GM23248 (cell line): ENCODE results near the gene PRSS8. TPM values are rescaled to one million over a fixed set of nuclear protein-coding genes. Genes with fewer than 3 reads are reported as not detected.
A peak's percentile ranks its signal among the peaks of the same experiment; 100 is the strongest.

Experiments used
- DNase-seq: peaks from one replicate; pipeline ENCODE4 v3.0.0-alpha.2; 2015
- H2AFZ ChIP-seq: fragments of 200-600 bp; sonication (generic); 2 replicates; pipeline ENCODE4 v1.6.1; 2016; ENCODE audit warnings: antibody characterized with exemption
- H3F3A ChIP-seq: fragments of 200-600 bp; sonication (generic); 2 replicates; pipeline ENCODE4 v1.6.1; 2016; ENCODE audit warnings: mild to moderate bottlenecking, antibody characterized with exemption, mixed run types; ENCODE audit not compliant: insufficient read depth
- H3K27ac ChIP-seq: fragments of 200-600 bp; sonication (generic); 2 replicates; pipeline ENCODE4 v1.5.1; 2016; ENCODE audit warnings: mild to moderate bottlenecking
- H3K27me3 ChIP-seq: fragments of 200-600 bp; sonication (generic); replicated peaks from 2 replicates; pipeline ENCODE4 v1.6.1; 2016; ENCODE audit warnings: mild to moderate bottlenecking; ENCODE audit not compliant: insufficient read depth
- H3K36me3 ChIP-seq: fragments of 200-600 bp; sonication (generic); 2 replicates; pipeline ENCODE4 v1.6.1; 2016; ENCODE audit warnings: low read depth, mild to moderate bottlenecking
- H3K4me1 ChIP-seq: fragments of 200-600 bp; sonication (generic); 2 replicates; pipeline ENCODE4 v1.6.1; 2016; ENCODE audit warnings: mild to moderate bottlenecking; ENCODE audit not compliant: insufficient read depth
- H3K4me2 ChIP-seq: fragments of 200-600 bp; sonication (generic); one replicate; pipeline ENCODE4 v1.6.1; 2016; ENCODE audit warnings: mild to moderate bottlenecking; ENCODE audit not compliant: unreplicated experiment
- H3K4me3 ChIP-seq: fragments of 200-600 bp; sonication (generic); 2 replicates; pipeline ENCODE4 v1.5.1; 2016; ENCODE audit warnings: mild to moderate bottlenecking
- H3K79me2 ChIP-seq: fragments of 200-600 bp; sonication (generic); 2 replicates; pipeline ENCODE4 v1.6.1; 2016; ENCODE audit warnings: mild to moderate bottlenecking; ENCODE audit not compliant: insufficient read depth
- H3K9ac ChIP-seq: fragments of 200-600 bp; sonication (generic); 2 replicates; pipeline ENCODE4 v1.6.1; 2016; ENCODE audit warnings: mild to moderate bottlenecking
- H3K9me2 ChIP-seq: fragments of 200-600 bp; sonication (generic); 2 replicates; pipeline ENCODE4 v1.6.1; 2016; ENCODE audit warnings: mixed run types, mild to moderate bottlenecking, moderate library complexity; ENCODE audit not compliant: insufficient read depth
- H3K9me3 ChIP-seq: fragments of 200-600 bp; sonication (generic); one replicate; pipeline ENCODE4 v1.6.1; 2017; ENCODE audit warnings: low read depth
- H4K20me1 ChIP-seq: fragments of 200-600 bp; sonication (generic); 2 replicates; pipeline ENCODE4 v1.6.0; 2016; ENCODE audit not compliant: insufficient read depth
- EZH2 ChIP-seq: fragments of 200-600 bp; sonication (generic); IDR thresholded peaks from 2 replicates; pipeline ENCODE4 v1.6.1; 2018; ENCODE audit warnings: antibody characterized with exemption, mild to moderate bottlenecking; ENCODE audit not compliant: insufficient read depth, poor library complexity, severe bottlenecking
- EZH2phosphoT487 ChIP-seq: fragments of 200-600 bp; sonication (generic); IDR thresholded peaks from 2 replicates; pipeline ENCODE4 v1.6.1; 2018; ENCODE audit warnings: antibody characterized with exemption, moderate library complexity, mild to moderate bottlenecking, low read depth; ENCODE audit not compliant: insufficient read depth
- WGBS, 2 experiments: methylation state at CpG; one replicate each; pipeline ENCODE4 v1.1.6; 2015 to 2017; ENCODE audit warnings: low lambda C conversion rate in 2 of 2, low coverage in 1 of 2; ENCODE audit errors: missing lambda C conversion rate in 2 of 2; 5-methylcytosine and 5-hydroxymethylcytosine counted together
- in situ Hi-C: fragments of 300-500 bp; cut with MboI; formaldehyde crosslinking; loops from 2 replicates; pipeline ENCODE4 v1.15.0; 2020
- polyA plus RNA-seq: library from polyadenylated mRNA; unstranded; fragments of >200 nt; fragmentation: Nextera tagmentation; extraction: Ambion mirVana; gene quantifications from 2 replicates; pipeline ENCODE4 v1.2.1, GENCODE V29; 2016
- total RNA-seq: library from RNA; depleted of rRNA; stranded (reverse); fragments of >200 nt; shearing (Covaris generic); gene quantifications from 2 replicates; pipeline ENCODE4 v1.2.3, GENCODE V29; 2014

The PRSS8 gene
- total and polyA plus RNA-seq, 2 experiments from 2014 or later, result not detected

DNA sequence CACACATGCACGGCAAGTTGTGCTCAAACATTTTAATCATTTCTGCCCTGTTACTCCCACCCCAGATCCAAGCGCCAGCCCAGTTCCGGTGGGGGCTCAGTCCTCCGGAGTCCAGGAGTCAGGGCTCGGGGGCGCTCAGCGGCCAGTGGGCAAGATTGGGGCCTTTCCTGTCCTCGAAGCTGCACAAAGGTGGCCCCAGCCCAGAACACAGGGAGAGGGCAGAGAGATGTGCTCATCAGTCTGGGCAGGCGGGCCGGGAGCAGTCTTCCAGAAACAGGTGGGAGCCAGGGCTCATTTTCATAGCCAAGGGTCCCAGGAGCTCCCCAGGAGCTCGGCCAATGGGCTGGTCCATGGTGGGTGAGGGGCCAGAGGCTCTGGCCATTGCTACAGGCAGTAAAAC lies 4.1 kb downstream of the PRSS8 start:
- H3K36me3 ChIP-seq, result no peaks in the 10 kb centered on the region
- no peaks in the 10 kb centered on the region for H3F3A ChIP-seq
- in situ Hi-C loops, result no loop called here
- no peak overlapping the region for H2AFZ ChIP-seq
- DNase-seq, result no peak
- no peak overlapping the region for H3K4me3 ChIP-seq
- no peaks in the 10 kb centered on the region for H3K9me3 ChIP-seq
- WGBS, 2 experiments, result 88 to 90% methylated on average over 11 of the region's 11 CpGs
- no peak overlapping the region for H3K27ac ChIP-seq
- no peak overlapping the region for H3K4me2 ChIP-seq
- no peaks in the 10 kb centered on the region for H3K27me3 ChIP-seq
- H3K79me2 ChIP-seq, result no peaks in the 10 kb centered on the region
- H4K20me1 ChIP-seq, result no peaks in the 10 kb centered on the region
- H3K4me1 ChIP-seq, result no peaks in the 10 kb centered on the region
- no peaks in the 10 kb centered on the region for H3K9me2 ChIP-seq
- no peak overlapping the region for H3K9ac ChIP-seq
- TF ChIP-seq EZH2 (no peak), EZH2phosphoT487 (no peak)

- Histone ChIP-seq H3K79me2 (no peaks in the 10 kb centered on the region), H3K36me3 (no peaks in the 10 kb centered on the region), H4K20me1 (no peaks in the 10 kb centered on the region), H3K4me3 (no peak overlapping the region), H3K27ac (no peak overlapping the region), H3K9ac (no peak overlapping the region), H3K4me2 (no peak overlapping the region), H3K9me2 (no peaks in the 10 kb centered on the region), H3F3A (no peaks in the 10 kb centered on the region), H3K4me1 (no peaks in the 10 kb centered on the region), H3K27me3 (no peaks in the 10 kb centered on the region), H2AFZ (no peak overlapping the region), H3K9me3 (no peaks in the 10 kb centered on the region)
- in situ Hi-C loops, result no loop called here
- 88 to 92% methylated on average over 5 of the region's 6 CpGs for WGBS, 2 experiments
- TF ChIP-seq EZH2 (no peak), EZH2phosphoT487 (no peak)
- no peak for DNase-seq
These were observed 4.6 kb downstream of the PRSS8 start for GRCh38 chr16:31130899-31131298.

GRCh38 chr16:31130336-31130891 lies 5.1 kb downstream of the PRSS8 start:
- H3K79me2 ChIP-seq, result no peaks in the 10 kb centered on the region
- no peaks in the 10 kb centered on the region for H3K9me3 ChIP-seq
- H3K4me2 ChIP-seq, result no peak overlapping the region
- 99 to 100% methylated on average over 7 to 10 of the region's 10 CpGs for whole genome bisulfite sequencing, 2 experiments
- no peak overlapping the region for H3K9ac ChIP-seq
- no peak overlapping the region for H3K27ac ChIP-seq
- H3K36me3 ChIP-seq, result no peaks in the 10 kb centered on the region
- H3K9me2 ChIP-seq, result no peaks in the 10 kb centered on the region
- H3K27me3 ChIP-seq, result no peaks in the 10 kb centered on the region
- no peak overlapping the region for H3K4me3 ChIP-seq
- H3F3A ChIP-seq, result no peaks in the 10 kb centered on the region
- in situ Hi-C loops, result no loop called here
- H4K20me1 ChIP-seq, result no peaks in the 10 kb centered on the region
- no peak for DNase-seq
- no peak overlapping the region for H2AFZ ChIP-seq
- H3K4me1 ChIP-seq, result no peaks in the 10 kb centered on the region
- TF ChIP-seq EZH2, result no peak
- no peak for TF ChIP-seq EZH2phosphoT487

- no peak overlapping the region for H3K4me2 ChIP-seq
- H3F3A ChIP-seq, result no peaks in the 10 kb centered on the region
- DNase-seq, result peak; percentile 33
- 62 to 63% methylated on average over 28 to 29 of the region's 29 CpGs for WGBS, 2 experiments
- no peak overlapping the region for H3K9ac ChIP-seq
- no peaks in the 10 kb centered on the region for H3K27me3 ChIP-seq
- TF ChIP-seq EZH2, result no peak
- H3K4me1 ChIP-seq, result no peaks in the 10 kb centered on the region
- H3K36me3 ChIP-seq, result no peaks in the 10 kb centered on the region; the same call in 1 of the 2 replicates
- H3K4me3 ChIP-seq, result no peak overlapping the region
- no peaks in the 10 kb centered on the region for H3K79me2 ChIP-seq
- H3K9me3 ChIP-seq, result no peaks in the 10 kb centered on the region
- in situ Hi-C loops, result no loop called here
- no peak overlapping the region for H2AFZ ChIP-seq
- H4K20me1 ChIP-seq, result no peaks in the 10 kb centered on the region
- H3K9me2 ChIP-seq, result no peaks in the 10 kb centered on the region
- H3K27ac ChIP-seq, result no peak overlapping the region
These were observed 5.8 kb downstream of the PRSS8 start for GRCh38 chr16:31129568-31130335.
